Neural cell (in vitro differentiated cells): ENCODE measurements around the gene MEIS3.

Experiments used
- EZH2 ChIP-seq: fragments of 200-600, 300-800 bp; shearing (Covaris generic), sonication (generic); IDR thresholded peaks from 2 replicates; pipeline ENCODE4 v1.6.1; 2014; ENCODE audit warnings: antibody characterized with exemption, low read length, borderline replicate concordance, mild to moderate bottlenecking; ENCODE audit not compliant: insufficient read depth, poor library complexity, severe bottlenecking
- MXI1 ChIP-seq: fragments of 450-650 bp; conservative IDR thresholded peaks from 2 replicates; pipeline ENCODE4 v1.6.1; 2014; ENCODE audit warnings: antibody characterized with exemption, mild to moderate bottlenecking; ENCODE audit not compliant: poor library complexity, severe bottlenecking
- POLR2AphosphoS5 ChIP-seq: IDR thresholded peaks from 2 replicates; pipeline ENCODE4 v1.6.1; 2012
- RAD21 ChIP-seq: fragments of 450-650 bp; conservative IDR thresholded peaks from 2 replicates; pipeline ENCODE4 v1.6.1; 2014; ENCODE audit warnings: antibody characterized with exemption, mild to moderate bottlenecking, moderate library complexity
- SMC3 ChIP-seq: fragments of 450-650 bp; conservative IDR thresholded peaks from 2 replicates; pipeline ENCODE4 v1.6.1; 2014; ENCODE audit warnings: antibody characterized with exemption, mild to moderate bottlenecking, moderate library complexity; ENCODE audit not compliant: poor library complexity
- TAF1 ChIP-seq: IDR thresholded peaks from 2 replicates; pipeline ENCODE4 v1.6.1; 2012; ENCODE audit warnings: low read depth
- TF ChIP-seq, protein P1 (sequence below): fragments of 450-650 bp; IDR thresholded peaks from 2 replicates; pipeline ENCODE4 v1.5.1; 2014; ENCODE audit warnings: antibody characterized with exemption, mild to moderate bottlenecking, moderate library complexity; ENCODE audit not compliant: poor library complexity, severe bottlenecking
- TF ChIP-seq, protein P2 (sequence below): IDR thresholded peaks from 2 replicates; pipeline ENCODE4 v1.6.1; 2012; ENCODE audit warnings: borderline replicate concordance

DNA sequence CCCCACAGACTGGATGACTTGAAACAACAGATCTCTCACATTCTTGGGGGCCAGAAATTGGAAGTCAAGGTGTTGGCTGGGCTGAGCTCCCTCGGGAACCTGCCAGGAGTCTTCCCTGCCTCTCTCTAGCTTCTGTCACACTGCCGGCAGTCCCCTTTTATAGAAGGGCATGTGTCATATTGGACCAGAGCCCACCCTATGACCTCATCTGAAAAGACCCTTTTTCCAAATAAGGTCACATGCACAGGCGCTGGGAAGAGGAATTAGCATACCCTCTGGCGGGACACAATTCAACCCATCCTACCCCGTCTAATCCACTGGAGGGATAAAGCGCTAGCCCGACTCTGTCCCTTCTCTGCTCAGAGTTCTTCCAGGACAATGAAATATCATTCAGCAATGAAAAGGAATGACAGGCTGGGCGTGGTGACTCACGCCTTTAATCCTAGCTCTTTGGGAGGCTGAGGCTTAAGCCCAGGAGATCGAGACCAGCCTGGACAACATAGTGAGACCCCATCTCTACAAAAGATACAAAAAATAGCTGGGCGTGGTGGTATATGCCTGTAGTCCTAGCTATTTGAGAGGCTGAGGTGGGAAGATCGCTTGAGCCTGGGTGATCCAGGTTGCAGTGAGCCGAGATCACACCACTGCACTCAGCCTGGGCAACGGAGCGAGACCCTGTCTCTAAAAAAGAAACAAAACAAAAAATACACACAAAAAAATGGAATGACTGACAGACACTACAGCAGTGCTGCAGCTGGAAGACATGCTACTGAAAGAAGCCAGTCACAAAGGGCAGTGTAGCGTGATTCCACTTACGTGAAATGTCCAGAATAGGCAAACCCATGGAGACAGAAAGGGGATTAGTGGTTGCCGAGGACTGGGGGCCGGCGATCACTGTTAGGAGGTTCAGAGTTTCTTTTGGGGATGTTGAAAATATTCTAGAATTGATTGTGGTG lies 28.5 kb downstream of the MEIS3 start:
- TF ChIP-seq, protein P1, sequence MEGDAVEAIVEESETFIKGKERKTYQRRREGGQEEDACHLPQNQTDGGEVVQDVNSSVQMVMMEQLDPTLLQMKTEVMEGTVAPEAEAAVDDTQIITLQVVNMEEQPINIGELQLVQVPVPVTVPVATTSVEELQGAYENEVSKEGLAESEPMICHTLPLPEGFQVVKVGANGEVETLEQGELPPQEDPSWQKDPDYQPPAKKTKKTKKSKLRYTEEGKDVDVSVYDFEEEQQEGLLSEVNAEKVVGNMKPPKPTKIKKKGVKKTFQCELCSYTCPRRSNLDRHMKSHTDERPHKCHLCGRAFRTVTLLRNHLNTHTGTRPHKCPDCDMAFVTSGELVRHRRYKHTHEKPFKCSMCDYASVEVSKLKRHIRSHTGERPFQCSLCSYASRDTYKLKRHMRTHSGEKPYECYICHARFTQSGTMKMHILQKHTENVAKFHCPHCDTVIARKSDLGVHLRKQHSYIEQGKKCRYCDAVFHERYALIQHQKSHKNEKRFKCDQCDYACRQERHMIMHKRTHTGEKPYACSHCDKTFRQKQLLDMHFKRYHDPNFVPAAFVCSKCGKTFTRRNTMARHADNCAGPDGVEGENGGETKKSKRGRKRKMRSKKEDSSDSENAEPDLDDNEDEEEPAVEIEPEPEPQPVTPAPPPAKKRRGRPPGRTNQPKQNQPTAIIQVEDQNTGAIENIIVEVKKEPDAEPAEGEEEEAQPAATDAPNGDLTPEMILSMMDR, result no peak
- TF ChIP-seq EZH2 (no peak), POLR2AphosphoS5 (no peak), RAD21 (no peak), TAF1 (no peak), SMC3 (no peak), MXI1 (no peak)
- TF ChIP-seq, protein P2, sequence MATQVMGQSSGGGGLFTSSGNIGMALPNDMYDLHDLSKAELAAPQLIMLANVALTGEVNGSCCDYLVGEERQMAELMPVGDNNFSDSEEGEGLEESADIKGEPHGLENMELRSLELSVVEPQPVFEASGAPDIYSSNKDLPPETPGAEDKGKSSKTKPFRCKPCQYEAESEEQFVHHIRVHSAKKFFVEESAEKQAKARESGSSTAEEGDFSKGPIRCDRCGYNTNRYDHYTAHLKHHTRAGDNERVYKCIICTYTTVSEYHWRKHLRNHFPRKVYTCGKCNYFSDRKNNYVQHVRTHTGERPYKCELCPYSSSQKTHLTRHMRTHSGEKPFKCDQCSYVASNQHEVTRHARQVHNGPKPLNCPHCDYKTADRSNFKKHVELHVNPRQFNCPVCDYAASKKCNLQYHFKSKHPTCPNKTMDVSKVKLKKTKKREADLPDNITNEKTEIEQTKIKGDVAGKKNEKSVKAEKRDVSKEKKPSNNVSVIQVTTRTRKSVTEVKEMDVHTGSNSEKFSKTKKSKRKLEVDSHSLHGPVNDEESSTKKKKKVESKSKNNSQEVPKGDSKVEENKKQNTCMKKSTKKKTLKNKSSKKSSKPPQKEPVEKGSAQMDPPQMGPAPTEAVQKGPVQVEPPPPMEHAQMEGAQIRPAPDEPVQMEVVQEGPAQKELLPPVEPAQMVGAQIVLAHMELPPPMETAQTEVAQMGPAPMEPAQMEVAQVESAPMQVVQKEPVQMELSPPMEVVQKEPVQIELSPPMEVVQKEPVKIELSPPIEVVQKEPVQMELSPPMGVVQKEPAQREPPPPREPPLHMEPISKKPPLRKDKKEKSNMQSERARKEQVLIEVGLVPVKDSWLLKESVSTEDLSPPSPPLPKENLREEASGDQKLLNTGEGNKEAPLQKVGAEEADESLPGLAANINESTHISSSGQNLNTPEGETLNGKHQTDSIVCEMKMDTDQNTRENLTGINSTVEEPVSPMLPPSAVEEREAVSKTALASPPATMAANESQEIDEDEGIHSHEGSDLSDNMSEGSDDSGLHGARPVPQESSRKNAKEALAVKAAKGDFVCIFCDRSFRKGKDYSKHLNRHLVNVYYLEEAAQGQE, result no peak
